HL-60 (cell line): ENCODE data around the gene ASPSCR1.

Experiments used
- GABPA ChIP-seq: IDR thresholded peaks from 2 replicates; pipeline ENCODE4 v1.6.1; 2012; ENCODE audit warnings: low read depth
- POLR2AphosphoS5 ChIP-seq: IDR thresholded peaks from 2 replicates; pipeline ENCODE4 v1.6.1; 2012; ENCODE audit warnings: low read depth
- REST ChIP-seq: IDR thresholded peaks from 2 replicates; pipeline ENCODE4 v1.6.1; 2012; ENCODE audit warnings: low read depth; ENCODE audit not compliant: insufficient replicate concordance
- SPI1 ChIP-seq: IDR thresholded peaks from 2 replicates; pipeline ENCODE4 v1.6.1; 2012; ENCODE audit warnings: low read depth, mild to moderate bottlenecking, borderline replicate concordance
- TF ChIP-seq, protein P1 (sequence below): IDR thresholded peaks from one replicate; pipeline ENCODE4 v1.5.1; 2011; ENCODE audit warnings: low read length, control low read depth, inconsistent platforms; ENCODE audit not compliant: insufficient read depth

DNA sequence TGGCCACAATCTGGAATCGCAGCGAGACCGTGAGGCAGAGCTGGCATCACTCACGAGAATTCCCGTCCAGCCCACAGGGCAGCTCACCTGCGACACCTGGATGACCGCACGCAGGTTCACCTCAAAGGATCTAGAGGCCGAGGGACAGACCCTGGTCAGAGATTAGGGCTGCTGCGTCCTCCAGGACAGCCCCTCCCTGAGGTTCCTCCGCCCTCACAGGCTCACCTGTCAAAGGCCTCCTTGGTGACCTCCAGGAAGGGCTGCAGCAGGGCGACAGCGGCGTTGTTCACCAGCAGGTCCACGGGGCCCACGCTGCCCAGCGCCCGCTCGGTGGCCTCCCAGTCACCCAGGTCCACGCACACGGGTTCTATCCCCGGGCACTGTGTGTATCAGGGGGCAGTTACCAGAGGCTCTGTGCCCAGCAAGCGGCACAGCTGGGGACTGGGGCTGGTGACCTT is 59.2 kb downstream of the ASPSCR1 start:
- TF ChIP-seq, protein P1, sequence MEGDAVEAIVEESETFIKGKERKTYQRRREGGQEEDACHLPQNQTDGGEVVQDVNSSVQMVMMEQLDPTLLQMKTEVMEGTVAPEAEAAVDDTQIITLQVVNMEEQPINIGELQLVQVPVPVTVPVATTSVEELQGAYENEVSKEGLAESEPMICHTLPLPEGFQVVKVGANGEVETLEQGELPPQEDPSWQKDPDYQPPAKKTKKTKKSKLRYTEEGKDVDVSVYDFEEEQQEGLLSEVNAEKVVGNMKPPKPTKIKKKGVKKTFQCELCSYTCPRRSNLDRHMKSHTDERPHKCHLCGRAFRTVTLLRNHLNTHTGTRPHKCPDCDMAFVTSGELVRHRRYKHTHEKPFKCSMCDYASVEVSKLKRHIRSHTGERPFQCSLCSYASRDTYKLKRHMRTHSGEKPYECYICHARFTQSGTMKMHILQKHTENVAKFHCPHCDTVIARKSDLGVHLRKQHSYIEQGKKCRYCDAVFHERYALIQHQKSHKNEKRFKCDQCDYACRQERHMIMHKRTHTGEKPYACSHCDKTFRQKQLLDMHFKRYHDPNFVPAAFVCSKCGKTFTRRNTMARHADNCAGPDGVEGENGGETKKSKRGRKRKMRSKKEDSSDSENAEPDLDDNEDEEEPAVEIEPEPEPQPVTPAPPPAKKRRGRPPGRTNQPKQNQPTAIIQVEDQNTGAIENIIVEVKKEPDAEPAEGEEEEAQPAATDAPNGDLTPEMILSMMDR: no peak
- TF ChIP-seq POLR2AphosphoS5 (no peak), REST (no peak), GABPA (no peak), SPI1 (no peak)
